Measurements from ENCODE around the gene IGF1R.

- TF ChIP-seq, protein P1, sequence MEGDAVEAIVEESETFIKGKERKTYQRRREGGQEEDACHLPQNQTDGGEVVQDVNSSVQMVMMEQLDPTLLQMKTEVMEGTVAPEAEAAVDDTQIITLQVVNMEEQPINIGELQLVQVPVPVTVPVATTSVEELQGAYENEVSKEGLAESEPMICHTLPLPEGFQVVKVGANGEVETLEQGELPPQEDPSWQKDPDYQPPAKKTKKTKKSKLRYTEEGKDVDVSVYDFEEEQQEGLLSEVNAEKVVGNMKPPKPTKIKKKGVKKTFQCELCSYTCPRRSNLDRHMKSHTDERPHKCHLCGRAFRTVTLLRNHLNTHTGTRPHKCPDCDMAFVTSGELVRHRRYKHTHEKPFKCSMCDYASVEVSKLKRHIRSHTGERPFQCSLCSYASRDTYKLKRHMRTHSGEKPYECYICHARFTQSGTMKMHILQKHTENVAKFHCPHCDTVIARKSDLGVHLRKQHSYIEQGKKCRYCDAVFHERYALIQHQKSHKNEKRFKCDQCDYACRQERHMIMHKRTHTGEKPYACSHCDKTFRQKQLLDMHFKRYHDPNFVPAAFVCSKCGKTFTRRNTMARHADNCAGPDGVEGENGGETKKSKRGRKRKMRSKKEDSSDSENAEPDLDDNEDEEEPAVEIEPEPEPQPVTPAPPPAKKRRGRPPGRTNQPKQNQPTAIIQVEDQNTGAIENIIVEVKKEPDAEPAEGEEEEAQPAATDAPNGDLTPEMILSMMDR (conservative IDR thresholded peaks at IDR 0.05; ENCODE audit: low read depth, low read length), result no peak
- TF ChIP-seq EZH2phosphoT487 (IDR thresholded peaks at IDR 0.05; ENCODE audit: borderline replicate concordance, low read length) (no peak), EZH2 (IDR thresholded peaks at IDR 0.05; ENCODE audit: low read length, unreplicated experiment) (no peak)
Measured at GRCh38 chr15:98800437-98801233, 152.3 kb downstream of the IGF1R start.
